K562 (cell line): ENCODE data around the gene ARHGEF12. TPM values are rescaled to one million over a fixed set of nuclear protein-coding genes. Genes with fewer than 3 reads are reported as not detected.
A peak's percentile ranks its signal among the peaks of the same experiment; 100 is the strongest.

Source experiments
- ARID3A ChIP-seq: IDR thresholded peaks from 2 replicates; pipeline ENCODE4 v1.6.1; 2012; ENCODE audit warnings: low read depth, low read length, improper control_type of control experiment, borderline replicate concordance
- ARID4B ChIP-seq: sonication (generic); formaldehyde crosslinking; IDR thresholded peaks from 2 replicates; pipeline ENCODE4 v1.8.0; 2022; ENCODE audit warnings: mild to moderate bottlenecking, missing genetic modification reagents
- ATF2 ChIP-seq: sonication (generic); formaldehyde crosslinking; IDR thresholded peaks from 2 replicates; pipeline ENCODE4 v1.8.1; 2022; ENCODE audit warnings: missing genetic modification reagents
- BHLHE40 ChIP-seq: IDR thresholded peaks from 2 replicates; pipeline ENCODE4 v1.6.1; 2011; ENCODE audit warnings: low read length, improper control_type of control experiment
- CBFA2T2 ChIP-seq: fragments of 450-650 bp; conservative IDR thresholded peaks from 2 replicates; pipeline ENCODE4 v1.6.1; 2017; ENCODE audit warnings: mild to moderate bottlenecking
- HEY1 ChIP-seq: fragments of 250-450 bp; sonication (Bioruptor Pico); IDR thresholded peaks from 2 replicates; pipeline ENCODE4 v1.5.0; 2020; ENCODE audit warnings: mild to moderate bottlenecking, moderate library complexity, borderline replicate concordance
- HMGXB4 ChIP-seq: sonication (generic); formaldehyde crosslinking; IDR thresholded peaks from 2 replicates; pipeline ENCODE4 v1.8.1; 2023; ENCODE audit warnings: mild to moderate bottlenecking, missing genetic modification reagents
- MEF2D ChIP-seq: conservative IDR thresholded peaks from 2 replicates; pipeline ENCODE4 v1.6.1; 2016; ENCODE audit warnings: low read depth, missing genetic modification characterization, missing compliant biosample characterization
- PRMT5 ChIP-seq: sonication (generic); formaldehyde crosslinking; IDR thresholded peaks from 2 replicates; pipeline ENCODE4 v1.5.0; 2020; ENCODE audit warnings: missing genetic modification reagents
- PURB ChIP-seq: sonication (generic); formaldehyde crosslinking; IDR thresholded peaks from 2 replicates; pipeline ENCODE4 v1.9.0; 2021; ENCODE audit warnings: low read depth, mild to moderate bottlenecking, missing genetic modification reagents
- RFX1 ChIP-seq: fragments of 450-650 bp; IDR thresholded peaks from 2 replicates; pipeline ENCODE4 v1.6.1; 2016; ENCODE audit warnings: mild to moderate bottlenecking, moderate library complexity
- RFX7 ChIP-seq: fragments of 250-450 bp; sonication (Bioruptor Pico); IDR thresholded peaks from 2 replicates; pipeline ENCODE4 v1.5.1; 2021; ENCODE audit warnings: mild to moderate bottlenecking
- TARDBP ChIP-seq: fragments of 450-650 bp; IDR thresholded peaks from 2 replicates; pipeline ENCODE4 v1.6.1; 2016
- ZNF121 ChIP-seq: sonication (generic); formaldehyde crosslinking; conservative IDR thresholded peaks from 2 replicates; pipeline ENCODE4 v1.8.0; 2022; ENCODE audit warnings: missing genetic modification reagents
- ZNF253 ChIP-seq: fragments of 250-450 bp; sonication (Bioruptor Pico); conservative IDR thresholded peaks from 2 replicates; pipeline ENCODE4 v1.6.1; 2021; ENCODE audit warnings: mild to moderate bottlenecking
- ZNF280B ChIP-seq: fragments of 250-450 bp; sonication (Bioruptor Pico); IDR thresholded peaks from 2 replicates; pipeline ENCODE4 v1.5.1; 2021; ENCODE audit warnings: mild to moderate bottlenecking
- polyA plus RNA-seq, 8 experiments: library from polyadenylated mRNA; depleted of rRNA in 4 of 8; stranded (reverse) in 5 of 8; unstranded in 3 of 8; fragments of >200 nt; fragmentation: Nextera tagmentation in 2 of 8; fragmentation: Illumina TruSeq in 1 of 8; extraction: Ambion mirVana in 2 of 8; extraction: Trizol in 1 of 8; gene quantifications; 2 replicates each; pipeline versions ENCODE4 v1.2.1 to v1.2.3, GENCODE V29; 2011 to 2014; ENCODE audit warnings: inconsistent platforms in 1 of 8, missing spikeins in 1 of 8
- total RNA-seq, 7 experiments: library from RNA; depleted of rRNA in 6 of 7; stranded (reverse); fragments of >200 nt in 6 of 7; fragmentation: Illumina TruSeq in 2 of 7; extraction: Trizol in 2 of 7; gene quantifications; 2 replicates each; pipeline versions ENCODE4 v1.2.1 to v1.2.3, GENCODE V29; 2011 to 2021; ENCODE audit warnings: low replicate concordance in 1 of 7

Gene ARHGEF12
- total and polyA plus RNA-seq, 9 of the 15 experiments (the other 6 are each of a cell fraction or from before 2014, with no cell fraction given), result 3.5 to 51.7 (median 29.5) TPM

GRCh38 chr11:120335908-120336640 is at the start of gene ARHGEF12 (continued):
- no peak for TF ChIP-seq HEY1 (CRISPR knock-in tag)
- TF ChIP-seq PRMT5 (CRISPR knock-in tag), result no peak
- peak; percentile 42; the same call in 1 of the 2 replicates for TF ChIP-seq TARDBP
- TF ChIP-seq ARID3A, result 0 out of 2 replicates have a peak, but pooled peaks have one; percentile 38
- TF ChIP-seq BHLHE40, result no peak
- no peak for TF ChIP-seq RFX7 (CRISPR knock-in tag)
- TF ChIP-seq PURB (CRISPR knock-in tag), result no peak
- no peak for TF ChIP-seq RFX1
- peak; percentile 78; the same call in 1 of the 2 replicates for TF ChIP-seq HMGXB4 (CRISPR knock-in tag)
- TF ChIP-seq ZNF280B, result no peak
- no peak for TF ChIP-seq ZNF253 (CRISPR knock-in tag)
- TF ChIP-seq MEF2D (tag), result no peak
- no peak for TF ChIP-seq ATF2 (CRISPR knock-in tag)
- no peak for TF ChIP-seq CBFA2T2
- no peak for TF ChIP-seq ARID4B (CRISPR knock-in tag)
- TF ChIP-seq ZNF121 (CRISPR knock-in tag), result no peak
